Natural killer cell (primary cell): ENCODE results near the gene PLEKHA7. TPM values are rescaled to one million over a fixed set of nuclear protein-coding genes. Genes with fewer than 3 reads are reported as not detected.
"Not testable (repeated sequence)": the region's sequence is repeated elsewhere in the genome, so short reads cannot be mapped to it uniquely, and the experiment has no call there.

ENCODE experiments used
- ATAC-seq, 3 donors: fragments of 150-1000 bp in 2 of 3; fragments of 200-7000 bp in 1 of 3; cut with Tn5 transposase; 1 replicate in 1 of 3; 2 replicates in 2 of 3; pipeline ENCODE4 v1.10.0; 2021; ENCODE audit warnings: mild to moderate bottlenecking in 2 of 3, moderate library complexity in 2 of 3
- DNase-seq, 2 donors: peaks; one replicate each; pipeline versions ENCODE4 v3.0.0 to v3.0.0-alpha.2; 2013 to 2021; ENCODE audit warnings: mixed read lengths in 1 of 2
- H3K27ac ChIP-seq: one replicate; pipeline ENCODE4 v1.5.1; 2013; ENCODE audit warnings: mild to moderate bottlenecking, low read length
- H3K27me3 ChIP-seq: one replicate; pipeline ENCODE4 v1.6.1; 2013; ENCODE audit warnings: low read length; ENCODE audit not compliant: control insufficient read depth, insufficient read depth
- H3K36me3 ChIP-seq: one replicate; pipeline ENCODE4 v1.6.1; 2013; ENCODE audit warnings: low read length; ENCODE audit not compliant: control insufficient read depth, insufficient read depth
- H3K4me1 ChIP-seq: one replicate; pipeline ENCODE4 v1.6.1; 2013; ENCODE audit warnings: low read length; ENCODE audit not compliant: control insufficient read depth, insufficient read depth
- H3K4me3 ChIP-seq: one replicate; pipeline ENCODE4 v1.5.1; 2013; ENCODE audit warnings: low read length
- H3K9me3 ChIP-seq: one replicate; pipeline ENCODE4 v1.6.1; 2013; ENCODE audit warnings: low read length; ENCODE audit not compliant: control insufficient read depth, insufficient read depth
- H3K27ac Mint-ChIP-seq, 2 donors: one replicate each; pipeline ENCODE4 v1.8.0; 2022; ENCODE audit warnings: mild to moderate bottlenecking in 2 of 2, mixed read lengths in 2 of 2, moderate library complexity in 1 of 2
- H3K27me3 Mint-ChIP-seq, 2 donors: one replicate each; pipeline ENCODE4 v1.8.0; 2022; ENCODE audit warnings: low read depth in 2 of 2, mixed read lengths in 2 of 2
- H3K36me3 Mint-ChIP-seq: one replicate; pipeline ENCODE4 v1.8.0; 2022; ENCODE audit warnings: mixed read lengths
- H3K4me1 Mint-ChIP-seq, 2 donors: one replicate each; pipeline ENCODE4 v1.8.0; 2022; ENCODE audit warnings: mixed read lengths in 2 of 2
- H3K4me3 Mint-ChIP-seq: one replicate; pipeline ENCODE4 v1.8.0; 2022; ENCODE audit warnings: mild to moderate bottlenecking, moderate library complexity, mixed read lengths
- H3K9me3 Mint-ChIP-seq, 2 donors: one replicate each; pipeline ENCODE4 v1.8.0; 2022; ENCODE audit warnings: mixed read lengths in 2 of 2
- WGBS: methylation state at CpG from one replicate; pipeline ENCODE4 v1.1.7; 2013; ENCODE audit warnings: missing lambda C conversion rate; ENCODE audit not compliant: insufficient coverage; 5-methylcytosine and 5-hydroxymethylcytosine counted together
- intact Hi-C: fragments of 100-400 bp; cut with micrococcal nuclease; formaldehyde crosslinking; loops from one replicate; pipeline ENCODE4 v1.14.2; 2022
- total RNA-seq, 4 donors: library from RNA; stranded (reverse); fragments of 120-200 nt in 1 of 4; gene quantifications; one replicate each; pipeline versions ENCODE4 v1.2.3 to v1.2.4, GENCODE V29; 2013 to 2022
- TF ChIP-seq, protein P1 (sequence below): fragments of 200-600 bp; IDR thresholded peaks from one replicate; pipeline ENCODE4 v1.8.0; 2022; ENCODE audit warnings: antibody characterized with exemption

PLEKHA7 gene
- total RNA-seq, 3 donors from 2014 or later (not counting 1 experiment from before 2014, with no cell fraction given): 1.00 to 2.5 (median 1.3) TPM

DNA sequence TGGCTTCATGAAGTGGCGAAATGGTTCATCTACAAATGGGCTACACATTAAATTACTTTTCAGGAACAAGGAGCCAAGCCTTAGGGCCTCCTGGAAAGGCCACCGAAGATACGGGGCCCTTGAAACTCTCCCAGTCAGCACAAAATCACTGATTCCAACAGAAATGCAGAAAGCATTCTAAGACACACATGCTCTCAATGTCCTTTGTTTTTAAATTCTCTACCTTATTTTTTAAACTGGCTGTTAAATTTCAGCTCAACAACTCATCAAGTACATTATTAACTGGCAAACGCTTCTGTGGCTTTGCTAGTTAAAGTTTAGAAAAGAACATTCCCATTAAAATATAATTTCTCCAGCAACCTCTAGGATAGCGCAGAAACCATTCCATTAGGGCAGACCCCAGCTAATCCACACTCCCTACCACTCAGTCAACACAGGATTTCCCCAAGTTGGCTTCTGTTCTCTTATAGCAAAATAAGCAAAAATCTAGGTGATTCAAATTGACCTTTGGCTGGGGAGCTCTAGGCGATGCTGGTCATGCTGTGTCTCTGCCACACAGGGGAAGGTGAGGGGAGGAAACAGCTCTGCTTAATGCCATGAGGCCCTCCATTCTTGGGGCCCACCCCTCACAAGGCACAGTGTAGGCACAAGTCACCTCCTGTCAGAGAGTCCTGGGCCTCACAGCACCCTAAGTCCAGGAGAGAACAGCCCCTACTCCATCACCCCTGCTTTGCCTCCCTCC lies 47.1 kb downstream of the PLEKHA7 start:
- intact Hi-C loops: no loop called here
- TF ChIP-seq, protein P1, sequence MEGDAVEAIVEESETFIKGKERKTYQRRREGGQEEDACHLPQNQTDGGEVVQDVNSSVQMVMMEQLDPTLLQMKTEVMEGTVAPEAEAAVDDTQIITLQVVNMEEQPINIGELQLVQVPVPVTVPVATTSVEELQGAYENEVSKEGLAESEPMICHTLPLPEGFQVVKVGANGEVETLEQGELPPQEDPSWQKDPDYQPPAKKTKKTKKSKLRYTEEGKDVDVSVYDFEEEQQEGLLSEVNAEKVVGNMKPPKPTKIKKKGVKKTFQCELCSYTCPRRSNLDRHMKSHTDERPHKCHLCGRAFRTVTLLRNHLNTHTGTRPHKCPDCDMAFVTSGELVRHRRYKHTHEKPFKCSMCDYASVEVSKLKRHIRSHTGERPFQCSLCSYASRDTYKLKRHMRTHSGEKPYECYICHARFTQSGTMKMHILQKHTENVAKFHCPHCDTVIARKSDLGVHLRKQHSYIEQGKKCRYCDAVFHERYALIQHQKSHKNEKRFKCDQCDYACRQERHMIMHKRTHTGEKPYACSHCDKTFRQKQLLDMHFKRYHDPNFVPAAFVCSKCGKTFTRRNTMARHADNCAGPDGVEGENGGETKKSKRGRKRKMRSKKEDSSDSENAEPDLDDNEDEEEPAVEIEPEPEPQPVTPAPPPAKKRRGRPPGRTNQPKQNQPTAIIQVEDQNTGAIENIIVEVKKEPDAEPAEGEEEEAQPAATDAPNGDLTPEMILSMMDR: no peak
- H3K4me3 Mint-ChIP-seq: no peak overlapping the region
- WGBS: 91% methylated on average over 6 of the region's 6 CpGs
- Histone ChIP-seq H3K27me3 (no peaks in the 10 kb centered on the region), H3K4me3 (no peak overlapping the region), H3K4me1 (no peaks in the 10 kb centered on the region), H3K27ac (no peak overlapping the region), H3K36me3 (no peaks in the 10 kb centered on the region), H3K9me3 (no peaks in the 10 kb centered on the region)
- peaks cover 0 to 5% of the 10 kb centered on the region in 2 donors for H3K4me1 Mint-ChIP-seq
- no peaks in the 10 kb centered on the region for H3K9me3 Mint-ChIP-seq
- ATAC-seq (no peak), DNase-seq (no peak)
- no peak overlapping the region for H3K27ac Mint-ChIP-seq
- H3K36me3 Mint-ChIP-seq: no peaks in the 10 kb centered on the region
- H3K27me3 Mint-ChIP-seq: no peaks in the 10 kb centered on the region

DNA sequence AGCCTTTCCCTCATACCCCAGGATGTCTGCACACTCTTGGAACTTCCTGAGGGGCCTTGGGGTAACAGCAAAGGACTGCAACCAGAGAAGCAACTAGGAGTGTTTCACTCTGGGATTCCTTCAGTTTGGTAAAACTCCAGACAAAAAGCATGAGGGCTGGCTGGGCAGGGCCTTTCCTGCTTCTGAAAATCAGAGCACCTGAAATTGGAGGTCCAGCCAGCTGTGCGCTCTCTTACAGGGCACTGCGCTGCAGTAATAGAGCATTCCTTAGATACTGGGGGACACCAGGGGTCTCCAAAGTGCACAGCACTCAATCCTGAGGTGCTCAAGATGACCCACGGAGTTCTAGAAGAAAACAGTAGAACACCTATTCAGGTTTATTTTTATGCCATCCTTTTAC lies 49.7 kb downstream of the PLEKHA7 start:
- no peak overlapping the region for H3K4me3 ChIP-seq
- TF ChIP-seq, protein P1: no peak
- H3K4me3 Mint-ChIP-seq: no peak overlapping the region
- no peaks in the 10 kb centered on the region for H3K9me3 ChIP-seq
- no peaks in the 10 kb centered on the region for H3K4me1 ChIP-seq
- intact Hi-C loops: no loop called here
- ATAC-seq (no peak), DNase-seq (no peak)
- H3K27ac ChIP-seq: no peak overlapping the region
- H3K4me1 Mint-ChIP-seq: peaks cover 0 to 5% of the 10 kb centered on the region in 2 donors
- WGBS: 100% methylated on average over 3 of the region's 3 CpGs
- H3K27ac Mint-ChIP-seq: no peak overlapping the region
- no peaks in the 10 kb centered on the region for H3K36me3 ChIP-seq
- H3K27me3 Mint-ChIP-seq: no peaks in the 10 kb centered on the region
- H3K9me3 Mint-ChIP-seq: no peaks in the 10 kb centered on the region
- H3K36me3 Mint-ChIP-seq: no peaks in the 10 kb centered on the region
- no peaks in the 10 kb centered on the region for H3K27me3 ChIP-seq

DNA sequence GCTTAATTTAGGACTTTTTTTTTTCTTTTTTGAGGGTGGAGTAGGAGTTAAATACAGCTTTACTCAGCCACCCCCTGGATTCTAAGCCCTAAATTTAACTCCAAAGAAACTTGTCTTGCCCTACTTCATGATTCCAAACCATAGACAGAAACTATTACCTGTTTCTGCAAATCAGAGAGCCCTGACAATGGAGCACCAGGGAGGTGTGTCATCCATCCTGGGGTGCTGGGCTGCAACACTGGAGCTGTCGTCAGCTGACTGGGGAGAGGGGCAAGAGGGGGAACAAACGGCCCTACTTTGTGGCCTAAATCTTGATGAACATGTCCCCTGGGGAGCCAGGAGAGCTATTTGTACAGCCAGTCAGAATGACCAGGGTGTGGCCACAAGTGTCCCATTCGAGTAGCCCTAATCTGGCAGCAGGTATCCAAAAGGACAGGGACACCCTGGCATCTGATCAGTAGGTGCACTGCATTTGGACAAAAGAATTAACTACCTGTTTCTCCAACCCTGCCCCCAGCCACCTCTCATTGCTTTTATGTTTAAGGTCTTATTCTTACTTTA lies 50.8 kb downstream of the PLEKHA7 start:
- Histone ChIP-seq H3K4me1 (no peaks in the 10 kb centered on the region), H3K27ac (no peak overlapping the region), H3K36me3 (no peaks in the 10 kb centered on the region), H3K9me3 (no peaks in the 10 kb centered on the region), H3K4me3 (no peak overlapping the region), H3K27me3 (no peaks in the 10 kb centered on the region)
- 78% methylated on average over 3 of the region's 3 CpGs for WGBS
- DNase-seq: no peak
- Mint-ChIP-seq H3K27ac (no peak overlapping the region), H3K4me3 (no peak overlapping the region), H3K4me1 (peaks cover 0 to 5% of the 10 kb centered on the region in 2 donors), H3K27me3 (no peaks in the 10 kb centered on the region), H3K9me3 (no peaks in the 10 kb centered on the region), H3K36me3 (no peaks in the 10 kb centered on the region)
- ATAC-seq: no peak
- TF ChIP-seq, protein P1: no peak
- intact Hi-C loops: no loop called here

DNA sequence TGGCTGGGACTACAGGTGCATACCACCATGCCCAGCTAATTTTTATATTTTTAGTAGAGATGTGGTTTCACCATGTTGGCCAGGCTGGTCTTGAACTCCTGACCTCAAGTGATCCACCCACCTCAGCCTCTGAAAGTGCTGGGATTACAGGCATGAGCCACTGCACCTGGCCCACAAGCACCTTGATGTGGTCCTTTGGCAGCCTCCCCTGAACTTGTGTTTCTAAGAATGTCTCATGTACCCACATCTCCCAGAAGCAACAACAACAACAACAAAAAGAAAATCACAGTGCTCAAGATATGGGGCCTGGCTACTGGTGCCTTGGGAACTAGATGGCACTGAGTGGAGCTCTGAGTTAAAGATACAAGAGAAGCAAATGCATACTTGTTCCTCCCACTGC lies 51.6 kb downstream of the PLEKHA7 start:
- H3K36me3 Mint-ChIP-seq, intact Hi-C loops, H3K4me3 ChIP-seq, DNase-seq, H3K9me3 ChIP-seq, H3K27me3 ChIP-seq, ATAC-seq, H3K4me1 ChIP-seq, H3K4me3 Mint-ChIP-seq, H3K4me1 Mint-ChIP-seq, H3K27ac Mint-ChIP-seq, H3K27me3 Mint-ChIP-seq, H3K36me3 ChIP-seq, H3K9me3 Mint-ChIP-seq, H3K27ac ChIP-seq: not testable (repeated sequence)
